ENCODE data around the gene UBD. TPM values are rescaled to one million over a fixed set of nuclear protein-coding genes. Genes with fewer than 3 reads are reported as not detected.

Gene UBD
- total and polyA plus RNA-seq, 12 donors, result 0.17 to 2.3 (median 0.77) TPM; not detected in 5

DNA sequence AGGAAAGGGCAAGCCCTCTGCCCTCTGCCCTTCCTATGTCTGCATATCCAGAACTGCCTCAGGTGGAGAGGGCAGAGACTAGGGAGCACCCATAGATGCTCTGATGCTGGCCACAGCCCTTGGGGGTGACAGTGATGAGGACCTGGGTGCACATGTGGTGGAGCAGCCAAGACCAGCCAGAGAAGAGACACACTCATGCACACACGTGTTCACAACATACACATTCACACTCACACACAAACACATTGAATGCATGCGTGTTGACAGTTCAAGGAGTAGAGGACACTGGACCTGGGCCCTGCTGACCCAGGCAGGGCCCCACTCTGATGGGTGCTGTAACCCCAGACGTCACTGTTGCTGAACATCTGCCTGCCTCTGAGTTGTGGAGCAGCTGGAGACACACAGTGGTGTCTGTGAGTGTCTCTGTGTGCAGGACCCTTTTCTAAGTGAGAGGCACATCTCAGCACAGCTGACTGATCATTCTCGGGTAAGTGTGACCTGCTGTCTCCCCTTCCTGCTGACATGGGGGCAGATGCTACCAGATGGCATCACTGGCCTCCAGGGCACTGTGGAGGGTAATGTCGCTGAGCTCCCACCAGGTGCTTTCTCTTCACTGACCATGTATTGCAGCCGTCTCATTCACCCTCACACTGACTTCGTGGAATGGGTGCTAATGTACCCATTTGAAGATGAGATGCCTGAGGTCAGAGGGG is 41.6 kb downstream of the UBD start:
- TF ChIP-seq, protein P1, sequence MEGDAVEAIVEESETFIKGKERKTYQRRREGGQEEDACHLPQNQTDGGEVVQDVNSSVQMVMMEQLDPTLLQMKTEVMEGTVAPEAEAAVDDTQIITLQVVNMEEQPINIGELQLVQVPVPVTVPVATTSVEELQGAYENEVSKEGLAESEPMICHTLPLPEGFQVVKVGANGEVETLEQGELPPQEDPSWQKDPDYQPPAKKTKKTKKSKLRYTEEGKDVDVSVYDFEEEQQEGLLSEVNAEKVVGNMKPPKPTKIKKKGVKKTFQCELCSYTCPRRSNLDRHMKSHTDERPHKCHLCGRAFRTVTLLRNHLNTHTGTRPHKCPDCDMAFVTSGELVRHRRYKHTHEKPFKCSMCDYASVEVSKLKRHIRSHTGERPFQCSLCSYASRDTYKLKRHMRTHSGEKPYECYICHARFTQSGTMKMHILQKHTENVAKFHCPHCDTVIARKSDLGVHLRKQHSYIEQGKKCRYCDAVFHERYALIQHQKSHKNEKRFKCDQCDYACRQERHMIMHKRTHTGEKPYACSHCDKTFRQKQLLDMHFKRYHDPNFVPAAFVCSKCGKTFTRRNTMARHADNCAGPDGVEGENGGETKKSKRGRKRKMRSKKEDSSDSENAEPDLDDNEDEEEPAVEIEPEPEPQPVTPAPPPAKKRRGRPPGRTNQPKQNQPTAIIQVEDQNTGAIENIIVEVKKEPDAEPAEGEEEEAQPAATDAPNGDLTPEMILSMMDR (IDR thresholded peaks at IDR 0.05), result no peak
- no peak for TF ChIP-seq POLR2A (IDR thresholded peaks at IDR 0.05)
- WGBS, 4 donors, result 57 to 71% (median 66%) methylated on average over 4 to 7 of the region's 7 CpGs
- Histone ChIP-seq H3K4me1 (replicated peaks in 1 of 2) (no peaks in the 10 kb centered on the region), H3K9me3 (replicated peaks in 1 of 3) (no peaks in the 10 kb centered on the region), H3K27me3 (no peaks in the 10 kb centered on the region), H3K4me3 (no peak overlapping the region), H3K27ac (no peak overlapping the region), H3K36me3 (replicated peaks in 1 of 2) (no peaks in the 10 kb centered on the region)
- no peak for DNase-seq
- intact Hi-C loops (cut with DNase I), result no loop called here

DNA sequence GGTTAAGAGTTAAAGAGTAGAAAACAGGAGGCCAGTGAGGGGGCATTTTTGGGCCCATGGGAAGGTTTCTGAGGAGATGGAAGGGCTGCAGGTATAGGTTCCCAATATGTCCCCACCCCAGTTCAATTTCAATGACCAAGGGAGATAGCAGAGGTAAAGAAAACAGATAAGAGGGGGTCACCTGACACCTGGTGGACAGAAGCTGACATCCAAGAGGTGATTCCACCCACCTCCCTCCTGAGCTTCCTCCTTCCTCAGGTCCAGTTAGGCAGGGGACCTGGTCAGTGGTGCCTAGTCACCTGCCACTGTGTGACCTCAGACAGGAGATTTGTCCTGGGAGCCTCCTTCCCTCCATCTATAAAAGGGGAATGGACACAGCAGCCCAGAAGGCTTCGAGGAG is 42.3 kb downstream of the UBD start:
- no peaks in the 10 kb centered on the region for H3K36me3 ChIP-seq (replicated peaks in 1 of 2)
- DNase-seq, result no peak
- no peak for TF ChIP-seq POLR2A (IDR thresholded peaks at IDR 0.05)
- TF ChIP-seq, protein P1 (IDR thresholded peaks at IDR 0.05), result no peak
- H3K4me3 ChIP-seq, result no peak overlapping the region
- no peaks in the 10 kb centered on the region for H3K4me1 ChIP-seq (replicated peaks in 1 of 2)
- intact Hi-C loops (cut with DNase I), result no loop called here
- no peaks in the 10 kb centered on the region for H3K9me3 ChIP-seq (replicated peaks in 1 of 3)
- no peaks in the 10 kb centered on the region for H3K27me3 ChIP-seq
- 56 to 100% (median 63%) methylated on average over 1 of the region's 1 CpG for WGBS, 4 donors
- no peak overlapping the region for H3K27ac ChIP-seq

DNA sequence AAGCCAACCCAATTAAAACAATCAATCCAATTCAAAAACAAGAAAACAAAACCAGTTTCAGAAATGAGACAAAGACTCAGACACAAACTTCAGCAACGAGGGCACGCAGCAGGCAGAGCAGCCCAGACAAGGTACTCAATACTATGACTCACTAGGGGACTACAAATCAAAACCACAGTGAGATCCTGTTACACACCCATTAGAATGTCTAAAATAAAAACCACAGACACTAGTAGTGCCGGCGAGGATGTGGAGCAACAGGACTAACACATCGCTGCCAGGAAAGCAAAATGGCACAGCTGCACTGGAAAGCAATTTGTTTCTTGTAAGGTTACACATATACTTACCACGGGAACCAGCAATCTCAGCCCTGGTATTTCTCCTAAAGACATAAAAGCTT is 43.4 kb downstream of the UBD start:
- H3K36me3 ChIP-seq (replicated peaks in 1 of 2), result no peaks in the 10 kb centered on the region

DNA sequence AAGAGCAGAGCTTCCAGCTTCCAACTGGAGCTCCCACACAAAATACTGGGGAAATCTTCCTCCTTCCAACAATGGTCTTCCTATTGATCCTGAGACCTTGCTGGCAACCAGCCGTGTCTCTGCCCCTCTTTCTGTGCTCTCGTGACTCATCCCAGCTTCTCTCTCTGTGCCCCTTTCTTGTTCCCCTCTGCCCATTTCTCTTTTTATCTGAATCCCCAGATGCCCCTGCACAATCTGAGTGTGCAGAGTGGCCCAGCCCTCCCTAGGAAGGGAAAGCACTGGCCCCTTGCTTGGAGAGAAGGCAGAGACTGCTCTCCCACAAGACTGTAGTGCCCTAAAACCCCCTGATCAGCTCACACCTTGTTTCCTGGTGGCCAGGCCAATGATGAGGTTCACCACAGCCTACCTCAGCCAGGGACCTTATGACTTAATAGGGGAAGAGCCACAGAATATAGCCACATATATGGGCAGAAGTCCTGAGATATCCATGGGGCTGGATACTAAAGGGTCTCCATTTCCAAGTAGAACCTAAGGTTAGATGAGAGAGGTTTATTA is 48.7 kb downstream of the UBD start:
- no peak overlapping the region for H3K27ac ChIP-seq
- no peaks in the 10 kb centered on the region for H3K4me1 ChIP-seq (replicated peaks in 1 of 2)
- 75 to 89% (median 76%) methylated on average over 2 of the region's 2 CpGs for WGBS, 4 donors
- no peaks in the 10 kb centered on the region for H3K36me3 ChIP-seq (replicated peaks in 1 of 2)
- H3K27me3 ChIP-seq, result no peaks in the 10 kb centered on the region
- TF ChIP-seq, protein P1 (IDR thresholded peaks at IDR 0.05), result no peak
- no peak for TF ChIP-seq POLR2A (IDR thresholded peaks at IDR 0.05)
- H3K4me3 ChIP-seq, result no peak overlapping the region
- DNase-seq, result no peak
- H3K9me3 ChIP-seq (replicated peaks in 1 of 3), result no peaks in the 10 kb centered on the region
- intact Hi-C loops (cut with DNase I), result no loop called here

More for the DNA sequence above, 43.4 kb downstream of the UBD start:
- Histone ChIP-seq H3K9me3 (replicated peaks in 1 of 3) (no peaks in the 10 kb centered on the region), H3K4me1 (replicated peaks in 1 of 2) (no peaks in the 10 kb centered on the region), H3K27me3 (no peaks in the 10 kb centered on the region), H3K27ac (no peak overlapping the region), H3K4me3 (no peak overlapping the region)
- DNase-seq, result no peak
- 41 to 55% (median 46%) methylated on average over 6 of the region's 6 CpGs for WGBS, 4 donors
- no peak for TF ChIP-seq POLR2A (IDR thresholded peaks at IDR 0.05)
- TF ChIP-seq, protein P1 (IDR thresholded peaks at IDR 0.05), result no peak
- intact Hi-C loops (cut with DNase I), result no loop called here
